Kidney (tissue), 14 donors: Measurements from ENCODE around the gene MS4A6E. TPM values are rescaled to one million over a fixed set of nuclear protein-coding genes. Genes with fewer than 3 reads are reported as not detected.

Experiments used
- DNase-seq, 5 donors: peaks; one replicate each; pipeline ENCODE4 v3.0.0-alpha.2; 2013 to 2020
- FAIRE-seq: peaks from 2 replicates; lab custom pipeline; 2012; peaks lifted over from hg19 to GRCh38; lab: Jason Lieb, UNC
- H3K27ac ChIP-seq, 2 donors: one replicate each; pipeline ENCODE4 v1.7.0; 2013; ENCODE audit warnings: low read depth in 2 of 2, low read length in 2 of 2, inconsistent platforms in 1 of 2
- H3K27me3 ChIP-seq: one replicate; pipeline ENCODE4 v1.7.1; 2013; ENCODE audit warnings: low read length, inconsistent platforms; ENCODE audit not compliant: control insufficient read depth, insufficient read depth
- H3K36me3 ChIP-seq, 3 donors: one replicate each; pipeline versions ENCODE4 v1.7.0 to v1.7.1; 2013; ENCODE audit warnings: low read length in 3 of 3, control low read depth in 1 of 3, inconsistent platforms in 1 of 3; ENCODE audit not compliant: insufficient read depth in 3 of 3, control insufficient read depth in 2 of 3
- H3K4me1 ChIP-seq, 3 donors: one replicate each; pipeline versions ENCODE4 v1.7.0 to v1.7.1; 2013; ENCODE audit warnings: low read length in 3 of 3, inconsistent platforms in 1 of 3, low read depth in 1 of 3; ENCODE audit not compliant: control insufficient read depth in 2 of 3, insufficient read depth in 2 of 3
- H3K4me3 ChIP-seq, 3 donors: one replicate each; pipeline versions ENCODE4 v1.7.0 to v1.8.1; 2013; ENCODE audit warnings: low read length in 3 of 3, control low read depth in 1 of 3, inconsistent platforms in 1 of 3
- H3K9ac ChIP-seq, 3 donors: one replicate each; pipeline versions ENCODE4 v1.7.0 to v1.7.1; 2013; ENCODE audit warnings: low read length in 3 of 3, control low read depth in 1 of 3, inconsistent platforms in 1 of 3
- H3K9me3 ChIP-seq, 3 donors: one replicate each; pipeline versions ENCODE4 v1.7.0 to v1.7.1; 2013; ENCODE audit warnings: low read length in 3 of 3, control low read depth in 1 of 3, inconsistent platforms in 1 of 3; ENCODE audit not compliant: control insufficient read depth in 2 of 3, insufficient read depth in 1 of 3
- CTCF ChIP-seq: IDR thresholded peaks from 3 replicates; pipeline ENCODE4 v1.5.1; 2012; ENCODE audit warnings: mild to moderate bottlenecking, moderate library complexity, borderline replicate concordance; ENCODE audit not compliant: insufficient read depth; ENCODE audit errors: extremely low read depth
- intact Hi-C: fragments of 100-400 bp; cut with DNase I; formaldehyde crosslinking; loops from one replicate; pipeline ENCODE4 v1.11.1; 2022
- polyA plus RNA-seq: library from polyadenylated mRNA; stranded (reverse); fragments of 350-450 nt; fragmentation: Illumina TruSeq; extraction: RNeasy Lipid Tissue Mini Kit (QIAGEN cat#74804); gene quantifications from one replicate; pipeline ENCODE4 v1.2.3, GENCODE V29; 2014; ENCODE audit warnings: low read depth, low replicate concordance; ENCODE audit not compliant: insufficient read depth
- total RNA-seq: library from RNA; stranded (reverse); fragmentation: NEBNext Ultra II Directional; extraction: Animal tissue kit (Norgen Biotek cat#: 25700); gene quantifications from one replicate; pipeline ENCODE4 v1.2.1, GENCODE V29; 2021
- donor health status: control.
- donor health status: control.
- donor health status: control.
- donor health status: control.
- donor health status: control.
- donor health status: DM: yes; HTN: yes; CAD: no.
- donor health status: Normal renal cell carcinoma (clear cell type).

MS4A6E gene
- total and polyA plus RNA-seq, 2 donors from 2014 or later: 0.38 TPM; not detected in 1

GRCh38 chr11:60336767-60337391 lies 9.8 kb downstream of the MS4A6E start:
- Histone ChIP-seq H3K4me3 (no peak overlapping the region), H3K9me3 (no peaks in the 10 kb centered on the region), H3K27me3 (no peaks in the 10 kb centered on the region), H3K4me1 (no peaks in the 10 kb centered on the region), H3K27ac (no peak overlapping the region), H3K36me3 (no peaks in the 10 kb centered on the region), H3K9ac (no peak overlapping the region)
- TF ChIP-seq CTCF: no peak
- DNase-seq (no peak), FAIRE-seq (no peak)
- intact Hi-C loops: no loop called here

GRCh38 chr11:60338053-60338452 lies 11.0 kb downstream of the MS4A6E start:
- FAIRE-seq (no peak), DNase-seq (no peak)
- intact Hi-C loops: no loop called here
- Histone ChIP-seq H3K27me3 (no peaks in the 10 kb centered on the region), H3K9me3 (no peaks in the 10 kb centered on the region), H3K9ac (no peak overlapping the region), H3K36me3 (no peaks in the 10 kb centered on the region), H3K4me3 (no peak overlapping the region), H3K4me1 (no peaks in the 10 kb centered on the region), H3K27ac (no peak overlapping the region)
- no peak for TF ChIP-seq CTCF

- FAIRE-seq (no peak), DNase-seq (no peak)
- no peaks in the 10 kb centered on the region for H3K36me3 ChIP-seq
- no peak overlapping the region for H3K4me3 ChIP-seq
- no peaks in the 10 kb centered on the region for H3K9me3 ChIP-seq
- no peak overlapping the region for H3K9ac ChIP-seq
- no peak overlapping the region for H3K27ac ChIP-seq
- intact Hi-C loops: no loop called here
- no peaks in the 10 kb centered on the region for H3K4me1 ChIP-seq
- H3K27me3 ChIP-seq: no peaks in the 10 kb centered on the region
- TF ChIP-seq CTCF: no peak
Measured at GRCh38 chr11:60339356-60339755, 12.3 kb downstream of the MS4A6E start.
